Left cardiac atrium (tissue), 4 donors: ENCODE data around the gene MYCBPAP. TPM values are rescaled to one million over a fixed set of nuclear protein-coding genes. Genes with fewer than 3 reads are reported as not detected.

Source experiments
- ATAC-seq, 2 donors: fragments of 200-7000 bp; cut with Tn5 transposase; one replicate each; pipeline ENCODE4 v1.9.1; 2020; ENCODE audit warnings: mild to moderate bottlenecking in 2 of 2, moderate library complexity in 2 of 2
- DNase-seq: peaks from one replicate; pipeline ENCODE4 v3.0.0-alpha.2; 2020
- intact Hi-C, 2 donors: fragments of 100-400 bp; cut with DNase I; formaldehyde crosslinking; loops; one replicate each; pipeline versions ENCODE4 v1.14.1 to v1.15.1; 2022 to 2023
- total RNA-seq, 2 donors: library from RNA; stranded (reverse); fragmentation: NEBNext Ultra II Directional; extraction: Animal tissue kit (Norgen Biotek cat#: 25700); gene quantifications; one replicate each; pipeline ENCODE4 v1.2.1, GENCODE V29; 2021
- donor health status: DM: no; HTN: yes; CAD: no.
- donor health status: DM: no; HTN: yes; CAD: no; lungs with severe emphysema.
- donor health status: DM: yes; HTN: yes; CAD: no.
- donor health status: Dilated cardiomyopathy.

The MYCBPAP gene
- total RNA-seq, 2 donors from 2014 or later = 0.39 to 0.59 TPM

GRCh38 chr17:50558091-50558490, 49.9 kb downstream of the MYCBPAP start:
- intact Hi-C loops = loop anchor here in 1 of 2 donors (5.0 kb wide), 1 partner anchor 39 kb away; no protein-coding TSS in a partner anchor
- DNase-seq (no peak), ATAC-seq (no peak)

GRCh38 chr17:50558581-50558940, 50.3 kb downstream of the MYCBPAP start:
- no peak for DNase-seq
- ATAC-seq = no peak
- intact Hi-C loops = loop anchor here in 1 of 2 donors (5.0 kb wide), 1 partner anchor 39 kb away; no protein-coding TSS in a partner anchor

- ATAC-seq = no peak
- intact Hi-C loops = loop anchor here in 1 of 2 donors (5.0 kb wide), 1 partner anchor 38 kb away; no protein-coding TSS in a partner anchor
- DNase-seq = no peak
Observed at GRCh38 chr17:50558941-50559614, 50.8 kb downstream of the MYCBPAP start.

GRCh38 chr17:50559674-50560184, 51.5 kb downstream of the MYCBPAP start:
- ATAC-seq = peak; percentile 41 to 69
- intact Hi-C loops = loop anchor here in 1 of 2 donors (5.0 kb wide), 1 partner anchor 38 kb away; no protein-coding TSS in a partner anchor
- DNase-seq = peak; percentile 76

GRCh38 chr17:50560185-50560824, 52.1 kb downstream of the MYCBPAP start, which contains the start of gene CACNA1G:
Gene CACNA1G (plus strand): TSS chr17:50560715. CDS start chr17:50561460, 745 bp downstream.
- peak; percentile 91 for DNase-seq
- intact Hi-C loops = no loop called here
- peak; percentile 87 to 91 for ATAC-seq

- ATAC-seq (no peak), DNase-seq (no peak)
- intact Hi-C loops = no loop called here
Observed at GRCh38 chr17:50560931-50561745, 52.9 kb downstream of the MYCBPAP start.

- intact Hi-C loops = no loop called here
- ATAC-seq (no peak), DNase-seq (no peak)
Observed at GRCh38 chr17:50561746-50562141, 53.5 kb downstream of the MYCBPAP start.

GRCh38 chr17:50562242-50563091, 54.2 kb downstream of the MYCBPAP start:
- intact Hi-C loops = no loop called here
- ATAC-seq (no peak), DNase-seq (no peak)

GRCh38 chr17:50563092-50563511, 54.9 kb downstream of the MYCBPAP start:
- ATAC-seq (no peak), DNase-seq (no peak)
- intact Hi-C loops = no loop called here

- DNase-seq (peak; percentile 87), ATAC-seq (peak; percentile 37 to 40)
- intact Hi-C loops = no loop called here
Observed at GRCh38 chr17:50564916-50565315, 56.7 kb downstream of the MYCBPAP start.

- intact Hi-C loops = no loop called here
- DNase-seq = no peak
- peak in 1 of 2 donors; percentile 9 for ATAC-seq
Observed at GRCh38 chr17:50565402-50566350, 57.4 kb downstream of the MYCBPAP start.

- intact Hi-C loops = no loop called here
- ATAC-seq = no peak
- no peak for DNase-seq
Observed at GRCh38 chr17:50566886-50567285, 58.6 kb downstream of the MYCBPAP start.

GRCh38 chr17:50568659-50569058, 60.4 kb downstream of the MYCBPAP start:
- no peak for ATAC-seq
- intact Hi-C loops = no loop called here
- DNase-seq = no peak

GRCh38 chr17:50569592-50569991, 61.4 kb downstream of the MYCBPAP start:
- no peak for DNase-seq
- intact Hi-C loops = no loop called here
- no peak for ATAC-seq

GRCh38 chr17:50570032-50570431, 61.8 kb downstream of the MYCBPAP start:
- no peak for DNase-seq
- ATAC-seq = no peak
- intact Hi-C loops = no loop called here

- intact Hi-C loops = no loop called here
- ATAC-seq = no peak
Observed at GRCh38 chr17:50570528-50570927, 62.3 kb downstream of the MYCBPAP start.

GRCh38 chr17:50571681-50572080, 63.4 kb downstream of the MYCBPAP start:
- ATAC-seq (no peak), DNase-seq (no peak)
- intact Hi-C loops = no loop called here

More at GRCh38 chr17:50570528-50570927, 62.3 kb downstream of the MYCBPAP start:
- DNase-seq = no peak
